Large intestine (tissue), 3 donors: ENCODE results near the gene NUDCD2. TPM values are rescaled to one million over a fixed set of nuclear protein-coding genes. Genes with fewer than 3 reads are reported as not detected.
A peak's percentile ranks its signal among the peaks of the same experiment; 100 is the strongest.

Experiments
- DNase-seq, 2 donors: peaks; one replicate each; pipeline versions ENCODE4 v3.0.0 to v3.0.0-alpha.2; 2013
- H3K27ac ChIP-seq: one replicate; pipeline ENCODE4 v1.5.1; 2013; ENCODE audit warnings: low read length
- H3K27me3 ChIP-seq: 2 replicates; pipeline ENCODE4 v1.6.1; 2013; ENCODE audit warnings: low read length; ENCODE audit not compliant: control insufficient read depth, insufficient read depth
- H3K36me3 ChIP-seq: 2 replicates; pipeline ENCODE4 v1.6.1; 2013; ENCODE audit warnings: low read length; ENCODE audit not compliant: control insufficient read depth, insufficient read depth
- H3K4me1 ChIP-seq: one replicate; pipeline ENCODE4 v1.6.1; 2013; ENCODE audit warnings: low read length; ENCODE audit not compliant: control insufficient read depth, insufficient read depth
- H3K4me3 ChIP-seq: one replicate; pipeline ENCODE4 v1.5.1; 2013; ENCODE audit warnings: low read length
- H3K9me3 ChIP-seq: one replicate; pipeline ENCODE4 v1.6.1; 2013; ENCODE audit warnings: mild to moderate bottlenecking, low read depth, low read length, moderate library complexity; ENCODE audit not compliant: control insufficient read depth
- WGBS: methylation state at CpG from one replicate; pipeline ENCODE4 v1.1.5; 2013; ENCODE audit warnings: low lambda C conversion rate; ENCODE audit not compliant: insufficient coverage; 5-methylcytosine and 5-hydroxymethylcytosine counted together
- polyA plus RNA-seq: library from polyadenylated mRNA; unstranded; fragments of 120-200 nt; gene quantifications from one replicate; pipeline ENCODE4 v1.2.1, GENCODE V29; 2013

NUDCD2 gene
- polyA plus RNA-seq, 1 donor: 24.9 TPM

- peaks cover 37% of the 10 kb centered on the region for H3K36me3 ChIP-seq
Observed at GRCh38 chr5:163451489-163451888, 8.4 kb downstream of the NUDCD2 start.

GRCh38 chr5:163448491-163448890 is 11.4 kb downstream of the NUDCD2 start:
- peaks cover 42% of the 10 kb centered on the region for H3K36me3 ChIP-seq
- H3K27ac ChIP-seq: no peak overlapping the region
- no peaks in the 10 kb centered on the region for H3K4me1 ChIP-seq
- H3K9me3 ChIP-seq: no peaks in the 10 kb centered on the region
- H3K27me3 ChIP-seq: no peaks in the 10 kb centered on the region
- no peak overlapping the region for H3K4me3 ChIP-seq
- DNase-seq: no peak

More at GRCh38 chr5:163451489-163451888, 8.4 kb downstream of the NUDCD2 start:
- no peak overlapping the region for H3K4me3 ChIP-seq
- H3K9me3 ChIP-seq: no peaks in the 10 kb centered on the region
- H3K27ac ChIP-seq: no peak overlapping the region
- WGBS: 100% methylated on average over 1 of the region's 8 CpGs
- no peaks in the 10 kb centered on the region for H3K27me3 ChIP-seq
- no peak for DNase-seq
- H3K4me1 ChIP-seq: no peaks in the 10 kb centered on the region

- Histone ChIP-seq H3K4me3 (no peak overlapping the region), H3K27me3 (no peaks in the 10 kb centered on the region), H3K27ac (no peak overlapping the region), H3K9me3 (no peaks in the 10 kb centered on the region), H3K36me3 (peaks cover 45% of the 10 kb centered on the region), H3K4me1 (no peaks in the 10 kb centered on the region)
- no CpG with 5 or more reads among the region's 3 CpGs for WGBS
- no peak for DNase-seq
Observed at GRCh38 chr5:163447875-163448274, 12.0 kb downstream of the NUDCD2 start.

GRCh38 chr5:163447191-163447590 is 12.7 kb downstream of the NUDCD2 start:
- no peaks in the 10 kb centered on the region for H3K9me3 ChIP-seq
- H3K27ac ChIP-seq: no peak overlapping the region
- H3K27me3 ChIP-seq: no peaks in the 10 kb centered on the region
- no peak overlapping the region for H3K4me3 ChIP-seq
- DNase-seq: no peak
- H3K36me3 ChIP-seq: peaks cover 51% of the 10 kb centered on the region
- no peaks in the 10 kb centered on the region for H3K4me1 ChIP-seq

GRCh38 chr5:163445345-163445744 is 14.6 kb downstream of the NUDCD2 start:
- H3K27me3 ChIP-seq: no peaks in the 10 kb centered on the region
- peaks cover 52% of the 10 kb centered on the region for H3K36me3 ChIP-seq
- H3K9me3 ChIP-seq: no peaks in the 10 kb centered on the region
- peaks cover 2% of the 10 kb centered on the region for H3K4me1 ChIP-seq
- no peak overlapping the region for H3K27ac ChIP-seq
- DNase-seq: no peak
- H3K4me3 ChIP-seq: no peak overlapping the region
- no CpG with 5 or more reads among the region's 6 CpGs for WGBS

GRCh38 chr5:163444526-163444925 is 15.4 kb downstream of the NUDCD2 start:
- no peaks in the 10 kb centered on the region for H3K27me3 ChIP-seq
- no peaks in the 10 kb centered on the region for H3K9me3 ChIP-seq
- H3K4me3 ChIP-seq: no peak overlapping the region
- H3K4me1 ChIP-seq: peaks cover 2% of the 10 kb centered on the region
- no peak for DNase-seq
- peaks cover 50% of the 10 kb centered on the region for H3K36me3 ChIP-seq
- H3K27ac ChIP-seq: no peak overlapping the region
- no CpG with 5 or more reads among the region's 1 CpG for WGBS

GRCh38 chr5:163440954-163441353 is 18.9 kb downstream of the NUDCD2 start:
- 100% methylated on average over 1 of the region's 3 CpGs for WGBS
- H3K4me1 ChIP-seq: peaks cover 8% of the 10 kb centered on the region
- no peaks in the 10 kb centered on the region for H3K9me3 ChIP-seq
- H3K27ac ChIP-seq: no peak overlapping the region
- no peak for DNase-seq
- H3K36me3 ChIP-seq: peaks cover 34% of the 10 kb centered on the region
- H3K4me3 ChIP-seq: no peak overlapping the region
- H3K27me3 ChIP-seq: no peaks in the 10 kb centered on the region

GRCh38 chr5:163439092-163439425 is 20.8 kb downstream of the NUDCD2 start:
- Histone ChIP-seq H3K27ac (peak overlapping the region; percentile 97), H3K27me3 (no peaks in the 10 kb centered on the region), H3K4me1 (peaks cover 17% of the 10 kb centered on the region), H3K9me3 (no peaks in the 10 kb centered on the region), H3K36me3 (peaks cover 23% of the 10 kb centered on the region), H3K4me3 (peak overlapping the region; percentile 95)
- no CpG with 5 or more reads among the region's 2 CpGs for WGBS
- DNase-seq: peak; percentile 37 to 70

- DNase-seq: peak; percentile 95 to 99
- no CpG with 5 or more reads among the region's 51 CpGs for WGBS
- H3K27ac ChIP-seq: peak within 1 kb of the TSS; percentile 97
- no peaks in the 10 kb centered on the region for H3K9me3 ChIP-seq
- peak within 1 kb of the TSS; percentile 95 for H3K4me3 ChIP-seq
- H3K4me1 ChIP-seq: peaks cover 20% of the 10 kb centered on the region
- H3K36me3 ChIP-seq: peaks cover 13% of the 10 kb centered on the region
- no peaks in the 10 kb centered on the region for H3K27me3 ChIP-seq
Observed at GRCh38 chr5:163437309-163438182, 22.4 kb downstream of the NUDCD2 start, which contains the start of gene CCNG1. TSS of gene CCNG1 (plus strand) at chr5:163437595. CDS start at chr5:163439257, 1,662 bp downstream.

- peaks cover 8% of the 10 kb centered on the region for H3K36me3 ChIP-seq
- peak overlapping the region; percentile 95 for H3K4me3 ChIP-seq
- no peak for DNase-seq
- WGBS: no CpG with 5 or more reads among the region's 6 CpGs
- no peaks in the 10 kb centered on the region for H3K9me3 ChIP-seq
- peak overlapping the region; percentile 97 for H3K27ac ChIP-seq
- H3K4me1 ChIP-seq: peaks cover 24% of the 10 kb centered on the region
- H3K27me3 ChIP-seq: no peaks in the 10 kb centered on the region
Observed at GRCh38 chr5:163437011-163437308, 22.9 kb downstream of the NUDCD2 start.

- peaks cover 24% of the 10 kb centered on the region for H3K4me1 ChIP-seq
- H3K36me3 ChIP-seq: peaks cover 5% of the 10 kb centered on the region
- DNase-seq: no peak
- H3K27ac ChIP-seq: peak overlapping the region; percentile 97
- peak overlapping the region; percentile 95 for H3K4me3 ChIP-seq
- H3K9me3 ChIP-seq: no peaks in the 10 kb centered on the region
- H3K27me3 ChIP-seq: no peaks in the 10 kb centered on the region
- 20% methylated on average over 1 of the region's 4 CpGs for WGBS
Observed at GRCh38 chr5:163436515-163436914, 23.4 kb downstream of the NUDCD2 start.
